HEK293 (cell line): ENCODE data around the gene PPP1CC.

Experiments
- CTCF ChIA-PET: fragments of 350-600 bp; formaldehyde crosslinking; extraction: SDS; loops from one replicate; lab custom pipeline; 2021; ENCODE audit warnings: antibody characterized with exemption; lab: Yijun Ruan, JAX
- POLR2A ChIA-PET: fragments of 300-600 bp; formaldehyde crosslinking; extraction: SDS; loops from one replicate; lab custom pipeline; 2020; ENCODE audit warnings: antibody characterized with exemption, inconsistent platforms; lab: Yijun Ruan, JAX
- H3K27ac ChIP-seq: fragments of 200-500 bp; sonication (Bioruptor generic); 2 replicates; pipeline ENCODE4 v1.5.1; 2014; ENCODE audit warnings: low read depth, low read length, control low read depth, inconsistent platforms; ENCODE audit errors: extremely low read depth
- H3K36me3 ChIP-seq, 2 experiments: fragments of 200-500 bp in 1 of 2; sonication (Bioruptor generic) in 1 of 2; 1 replicate in 1 of 2; 2 replicates in 1 of 2; pipeline ENCODE4 v1.5.1; 2014 to 2017; ENCODE audit warnings: inconsistent platforms in 2 of 2, low read length in 2 of 2; ENCODE audit not compliant: control insufficient read depth in 2 of 2, insufficient read depth in 1 of 2
- H3K4me1 ChIP-seq: fragments of 200-500 bp; sonication (Bioruptor generic); 2 replicates; pipeline ENCODE4 v1.5.1; 2014; ENCODE audit warnings: mild to moderate bottlenecking, low read length, inconsistent platforms; ENCODE audit not compliant: control insufficient read depth, insufficient read depth
- H3K4me3 ChIP-seq: 2 replicates; pipeline ENCODE4 v1.5.1; 2011; ENCODE audit warnings: low read depth, mild to moderate bottlenecking, control low read depth, low read length, moderate library complexity
- H3K9me3 ChIP-seq: fragments of 200-500 bp; sonication (Bioruptor generic); 2 replicates; pipeline ENCODE4 v1.5.1; 2014; ENCODE audit warnings: low read depth, low read length, inconsistent platforms; ENCODE audit not compliant: control insufficient read depth, insufficient read depth
- RBAK ChIP-seq: fragments of 450-650 bp; formaldehyde crosslinking; IDR thresholded peaks from 2 replicates; pipeline ENCODE4 v1.5.1; 2016; ENCODE audit warnings: missing biosample characterization, missing genetic modification characterization
- YY2 ChIP-seq: fragments of 450-650 bp; formaldehyde crosslinking; IDR thresholded peaks from 2 replicates; pipeline ENCODE4 v1.5.1; 2016; ENCODE audit warnings: missing biosample characterization, missing genetic modification characterization
- ZEB2 ChIP-seq: fragments of 450-650 bp; formaldehyde crosslinking; IDR thresholded peaks from 2 replicates; pipeline ENCODE4 v1.5.1; 2016; ENCODE audit warnings: missing biosample characterization, missing genetic modification characterization
- ZNF274 ChIP-seq, 2 experiments: fragments of 200-500 bp in 1 of 2; fragments of 450-650 bp in 1 of 2; sonication (Bioruptor generic) in 1 of 2; formaldehyde crosslinking in 1 of 2; IDR thresholded peaks; 2 replicates each; pipeline versions ENCODE4 v1.5.1 to v1.6.1; 2014 to 2016; ENCODE audit warnings: borderline replicate concordance in 1 of 2, inconsistent platforms in 1 of 2, low read length in 1 of 2, missing biosample characterization in 1 of 2, missing genetic modification characterization in 1 of 2
- ZNF292 ChIP-seq: fragments of 450-650 bp; formaldehyde crosslinking; IDR thresholded peaks from 2 replicates; pipeline ENCODE4 v1.5.1; 2016; ENCODE audit warnings: low read depth, missing biosample characterization, missing genetic modification characterization, borderline replicate concordance
- ZNF311 ChIP-seq: fragments of 450-650 bp; formaldehyde crosslinking; IDR thresholded peaks from 2 replicates; pipeline ENCODE4 v1.5.1; 2017; ENCODE audit warnings: missing biosample characterization, missing genetic modification characterization, borderline replicate concordance
- ZNF324 ChIP-seq: fragments of 450-650 bp; formaldehyde crosslinking; IDR thresholded peaks from 2 replicates; pipeline ENCODE4 v1.5.1; 2016; ENCODE audit warnings: missing biosample characterization, missing genetic modification characterization
- ZNF423 ChIP-seq: fragments of 450-650 bp; formaldehyde crosslinking; IDR thresholded peaks from 2 replicates; pipeline ENCODE4 v1.5.1; 2016; ENCODE audit warnings: missing biosample characterization, missing genetic modification characterization
- ZNF768 ChIP-seq: fragments of 450-650 bp; formaldehyde crosslinking; IDR thresholded peaks from 2 replicates; pipeline ENCODE4 v1.5.1; 2018; ENCODE audit warnings: missing biosample characterization, mild to moderate bottlenecking, missing genetic modification characterization
- TF ChIP-seq, protein P1 (sequence below): fragments of 450-650 bp; formaldehyde crosslinking; IDR thresholded peaks from 2 replicates; pipeline ENCODE4 v1.5.1; 2016; ENCODE audit warnings: missing biosample characterization, missing genetic modification characterization
- TF ChIP-seq, protein P2 (sequence below): fragments of 450-650 bp; formaldehyde crosslinking; IDR thresholded peaks from 2 replicates; pipeline ENCODE4 v1.5.1; 2017; ENCODE audit warnings: missing biosample characterization, missing genetic modification characterization
- TF ChIP-seq, protein P3 (sequence below): fragments of 450-650 bp; formaldehyde crosslinking; IDR thresholded peaks from 2 replicates; pipeline ENCODE4 v1.5.1; 2016; ENCODE audit warnings: missing biosample characterization, missing genetic modification characterization
- TF ChIP-seq, protein P4 (sequence below): fragments of 450-650 bp; formaldehyde crosslinking; IDR thresholded peaks from 2 replicates; pipeline ENCODE4 v1.5.1; 2016; ENCODE audit warnings: missing biosample characterization, missing genetic modification characterization, low read depth
- TF ChIP-seq, protein P5 (sequence below): fragments of 450-650 bp; formaldehyde crosslinking; IDR thresholded peaks from 2 replicates; pipeline ENCODE4 v1.5.1; 2016; ENCODE audit warnings: missing biosample characterization, missing genetic modification characterization

Gene PPP1CC

DNA sequence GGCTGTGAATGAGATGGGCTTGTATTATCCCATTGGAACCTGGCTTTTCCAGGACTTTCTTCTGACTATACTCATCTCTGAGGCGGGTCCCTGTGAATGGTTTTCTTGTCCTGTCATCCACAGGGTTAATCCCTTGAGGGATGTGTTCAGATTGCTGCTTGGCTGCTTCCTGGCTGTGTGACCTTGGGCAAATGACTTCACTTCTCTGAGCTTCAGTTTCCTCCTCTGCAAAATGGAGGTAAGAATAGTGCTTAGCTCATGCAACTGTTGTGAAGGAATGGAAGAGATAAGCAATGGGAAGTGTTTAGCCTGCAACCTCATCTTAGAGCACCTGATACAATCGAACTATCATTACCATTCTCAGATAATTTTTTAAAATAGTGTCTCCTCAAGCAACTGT, 32.1 kb upstream of the PPP1CC start:
- ChIA-PET POLR2A (interaction anchor here (0.7 kb wide), 1 partner anchor 9 kb away, joined by 5 read pairs; no protein-coding TSS in a partner anchor), CTCF (no interaction called here)
- Histone ChIP-seq H3K4me3 (no peak overlapping the region), H3K27ac (no peak overlapping the region), H3K9me3 (no peaks in the 10 kb centered on the region), H3K36me3 (no peaks in the 10 kb centered on the region), H3K4me1 (no peaks in the 10 kb centered on the region)
- TF ChIP-seq ZNF768 (tag by site-specific recombination) (peak; percentile 51; the same call in 1 of the 2 replicates), ZNF274 (IDR thresholded peaks at IDR 0.05; ENCODE audit: low read length) (no peak), ZNF274 (tag by site-specific recombination; IDR thresholded peaks at IDR 0.05; ENCODE audit: borderline replicate concordance) (no peak)
- TF ChIP-seq, protein P1, sequence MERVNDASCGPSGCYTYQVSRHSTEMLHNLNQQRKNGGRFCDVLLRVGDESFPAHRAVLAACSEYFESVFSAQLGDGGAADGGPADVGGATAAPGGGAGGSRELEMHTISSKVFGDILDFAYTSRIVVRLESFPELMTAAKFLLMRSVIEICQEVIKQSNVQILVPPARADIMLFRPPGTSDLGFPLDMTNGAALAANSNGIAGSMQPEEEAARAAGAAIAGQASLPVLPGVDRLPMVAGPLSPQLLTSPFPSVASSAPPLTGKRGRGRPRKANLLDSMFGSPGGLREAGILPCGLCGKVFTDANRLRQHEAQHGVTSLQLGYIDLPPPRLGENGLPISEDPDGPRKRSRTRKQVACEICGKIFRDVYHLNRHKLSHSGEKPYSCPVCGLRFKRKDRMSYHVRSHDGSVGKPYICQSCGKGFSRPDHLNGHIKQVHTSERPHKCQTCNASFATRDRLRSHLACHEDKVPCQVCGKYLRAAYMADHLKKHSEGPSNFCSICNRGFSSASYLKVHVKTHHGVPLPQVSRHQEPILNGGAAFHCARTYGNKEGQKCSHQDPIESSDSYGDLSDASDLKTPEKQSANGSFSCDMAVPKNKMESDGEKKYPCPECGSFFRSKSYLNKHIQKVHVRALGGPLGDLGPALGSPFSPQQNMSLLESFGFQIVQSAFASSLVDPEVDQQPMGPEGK (tag by site-specific recombination): no peak
- TF ChIP-seq, protein P2, sequence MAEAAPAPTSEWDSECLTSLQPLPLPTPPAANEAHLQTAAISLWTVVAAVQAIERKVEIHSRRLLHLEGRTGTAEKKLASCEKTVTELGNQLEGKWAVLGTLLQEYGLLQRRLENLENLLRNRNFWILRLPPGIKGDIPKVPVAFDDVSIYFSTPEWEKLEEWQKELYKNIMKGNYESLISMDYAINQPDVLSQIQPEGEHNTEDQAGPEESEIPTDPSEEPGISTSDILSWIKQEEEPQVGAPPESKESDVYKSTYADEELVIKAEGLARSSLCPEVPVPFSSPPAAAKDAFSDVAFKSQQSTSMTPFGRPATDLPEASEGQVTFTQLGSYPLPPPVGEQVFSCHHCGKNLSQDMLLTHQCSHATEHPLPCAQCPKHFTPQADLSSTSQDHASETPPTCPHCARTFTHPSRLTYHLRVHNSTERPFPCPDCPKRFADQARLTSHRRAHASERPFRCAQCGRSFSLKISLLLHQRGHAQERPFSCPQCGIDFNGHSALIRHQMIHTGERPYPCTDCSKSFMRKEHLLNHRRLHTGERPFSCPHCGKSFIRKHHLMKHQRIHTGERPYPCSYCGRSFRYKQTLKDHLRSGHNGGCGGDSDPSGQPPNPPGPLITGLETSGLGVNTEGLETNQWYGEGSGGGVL (tag by site-specific recombination): no peak

DNA sequence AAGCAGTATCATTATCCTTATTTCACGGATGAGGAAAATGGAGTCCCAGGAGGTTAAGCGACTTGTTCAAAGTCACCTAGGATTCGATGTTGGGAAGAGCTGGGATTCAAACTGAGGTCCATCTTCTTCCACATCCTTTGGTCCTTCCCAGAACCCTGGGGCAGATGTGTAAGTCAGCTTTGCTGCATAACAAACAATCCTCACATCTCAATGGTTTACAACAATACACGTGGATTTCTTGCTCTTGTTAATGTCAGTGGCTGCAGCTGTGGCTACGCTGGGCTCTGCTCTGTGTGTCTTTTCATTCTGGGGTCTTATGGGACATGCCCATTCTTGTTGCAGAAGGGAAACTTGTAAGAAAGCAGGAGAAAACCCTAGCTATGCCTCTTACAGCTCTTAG, 26.3 kb upstream of the PPP1CC start:
- CTCF ChIA-PET: no interaction called here
- POLR2A ChIA-PET: interaction anchor here (0.6 kb wide), 1 partner anchor 34 kb away, joined by 5 read pairs; no protein-coding TSS in a partner anchor
- H3K9me3 ChIP-seq: no peaks in the 10 kb centered on the region

DNA sequence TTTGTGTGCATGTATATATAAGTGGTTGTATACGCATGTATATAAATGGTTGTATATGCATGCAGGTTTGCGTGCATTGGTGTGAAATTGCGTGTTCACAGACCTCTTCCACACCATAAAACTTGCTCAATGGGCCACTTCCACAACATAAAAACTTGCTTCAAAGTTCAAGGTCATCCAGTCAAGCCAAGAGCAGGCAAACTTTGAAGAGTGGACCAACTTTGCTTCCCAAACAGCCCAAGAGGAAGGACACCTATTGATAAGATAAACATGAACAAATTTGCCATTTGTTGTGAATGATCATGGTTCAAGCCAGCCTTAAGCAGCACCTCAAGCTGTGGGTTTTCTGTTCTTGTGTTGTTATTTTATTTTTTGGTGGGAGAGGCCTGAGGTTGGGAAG, 25.2 kb upstream of the PPP1CC start:
- Histone ChIP-seq H3K27ac (no peak overlapping the region), H3K4me3 (no peak overlapping the region), H3K9me3 (no peaks in the 10 kb centered on the region), H3K36me3 (no peaks in the 10 kb centered on the region), H3K4me1 (no peaks in the 10 kb centered on the region)
- TF ChIP-seq, protein P3, sequence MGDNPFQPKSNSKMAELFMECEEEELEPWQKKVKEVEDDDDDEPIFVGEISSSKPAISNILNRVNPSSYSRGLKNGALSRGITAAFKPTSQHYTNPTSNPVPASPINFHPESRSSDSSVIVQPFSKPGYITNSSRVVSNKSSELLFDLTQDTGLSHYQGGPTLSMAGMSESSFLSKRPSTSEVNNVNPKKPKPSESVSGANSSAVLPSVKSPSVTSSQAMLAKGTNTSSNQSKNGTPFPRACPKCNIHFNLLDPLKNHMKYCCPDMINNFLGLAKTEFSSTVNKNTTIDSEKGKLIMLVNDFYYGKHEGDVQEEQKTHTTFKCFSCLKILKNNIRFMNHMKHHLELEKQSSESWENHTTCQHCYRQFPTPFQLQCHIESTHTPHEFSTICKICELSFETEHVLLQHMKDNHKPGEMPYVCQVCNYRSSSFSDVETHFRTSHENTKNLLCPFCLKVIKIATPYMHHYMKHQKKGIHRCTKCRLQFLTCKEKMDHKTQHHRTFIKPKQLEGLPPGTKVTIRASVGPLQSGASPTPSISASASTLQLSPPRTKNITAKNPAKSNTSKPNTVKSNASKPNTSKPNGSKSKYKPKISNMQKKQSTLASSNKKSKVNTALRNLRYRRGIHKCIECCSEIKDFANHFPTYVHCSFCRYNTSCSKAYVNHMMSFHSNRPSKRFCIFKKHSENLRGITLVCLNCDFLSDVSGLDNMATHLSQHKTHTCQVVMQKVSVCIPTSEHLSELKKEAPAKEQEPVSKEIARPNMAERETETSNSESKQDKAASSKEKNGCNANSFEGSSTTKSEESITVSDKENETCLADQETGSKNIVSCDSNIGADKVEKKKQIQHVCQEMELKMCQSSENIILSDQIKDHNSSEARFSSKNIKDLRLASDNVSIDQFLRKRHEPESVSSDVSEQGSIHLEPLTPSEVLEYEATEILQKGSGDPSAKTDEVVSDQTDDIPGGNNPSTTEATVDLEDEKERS: no peak
- TF ChIP-seq ZEB2 (tag by site-specific recombination) (no peak), ZNF324 (no peak), ZNF423 (tag by site-specific recombination) (no peak), ZNF311 (no peak), ZNF292 (no peak), YY2 (tag by site-specific recombination) (no peak)
- TF ChIP-seq, protein P1 (tag by site-specific recombination): no peak
- TF ChIP-seq, protein P4, sequence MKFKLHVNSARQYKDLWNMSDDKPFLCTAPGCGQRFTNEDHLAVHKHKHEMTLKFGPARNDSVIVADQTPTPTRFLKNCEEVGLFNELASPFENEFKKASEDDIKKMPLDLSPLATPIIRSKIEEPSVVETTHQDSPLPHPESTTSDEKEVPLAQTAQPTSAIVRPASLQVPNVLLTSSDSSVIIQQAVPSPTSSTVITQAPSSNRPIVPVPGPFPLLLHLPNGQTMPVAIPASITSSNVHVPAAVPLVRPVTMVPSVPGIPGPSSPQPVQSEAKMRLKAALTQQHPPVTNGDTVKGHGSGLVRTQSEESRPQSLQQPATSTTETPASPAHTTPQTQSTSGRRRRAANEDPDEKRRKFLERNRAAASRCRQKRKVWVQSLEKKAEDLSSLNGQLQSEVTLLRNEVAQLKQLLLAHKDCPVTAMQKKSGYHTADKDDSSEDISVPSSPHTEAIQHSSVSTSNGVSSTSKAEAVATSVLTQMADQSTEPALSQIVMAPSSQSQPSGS: no peak
- CTCF ChIA-PET: interaction anchor here (0.7 kb wide), 1 partner anchor 28 kb away, joined by 3 read pairs; no protein-coding TSS in a partner anchor
- POLR2A ChIA-PET: no interaction called here

More for the DNA sequence above, 26.3 kb upstream of the PPP1CC start:
- Histone ChIP-seq H3K4me3 (no peak overlapping the region), H3K4me1 (no peaks in the 10 kb centered on the region), H3K36me3 (no peaks in the 10 kb centered on the region), H3K27ac (no peak overlapping the region)
- peak; percentile 87 for TF ChIP-seq RBAK (tag by site-specific recombination)
- TF ChIP-seq, protein P5, sequence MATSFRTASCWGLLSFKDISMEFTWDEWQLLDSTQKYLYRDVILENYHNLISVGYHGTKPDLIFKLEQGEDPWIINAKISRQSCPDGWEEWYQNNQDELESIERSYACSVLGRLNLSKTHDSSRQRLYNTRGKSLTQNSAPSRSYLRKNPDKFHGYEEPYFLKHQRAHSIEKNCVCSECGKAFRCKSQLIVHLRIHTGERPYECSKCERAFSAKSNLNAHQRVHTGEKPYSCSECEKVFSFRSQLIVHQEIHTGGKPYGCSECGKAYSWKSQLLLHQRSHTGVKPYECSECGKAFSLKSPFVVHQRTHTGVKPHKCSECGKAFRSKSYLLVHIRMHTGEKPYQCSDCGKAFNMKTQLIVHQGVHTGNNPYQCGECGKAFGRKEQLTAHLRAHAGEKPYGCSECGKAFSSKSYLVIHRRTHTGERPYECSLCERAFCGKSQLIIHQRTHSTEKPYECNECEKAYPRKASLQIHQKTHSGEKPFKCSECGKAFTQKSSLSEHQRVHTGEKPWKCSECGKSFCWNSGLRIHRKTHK (tag by site-specific recombination): no peak
